ENCODE results near the gene CMTM1.

GRCh38 chr16:66521951-66522771 lies 44.1 kb upstream of the CMTM1 start:
- TF ChIP-seq CTCF (IDR thresholded peaks at IDR 0.05; ENCODE audit: insufficient read depth, low read length, poor library complexity, severe bottlenecking) (no peak), EZH2phosphoT487 (conservative IDR thresholded peaks at IDR 0.05; ENCODE audit: low read length) (no peak)

Data from SU-DHL-6 (cell line).